ENCODE measurements around the gene CDC45.

Gene CDC45

DNA sequence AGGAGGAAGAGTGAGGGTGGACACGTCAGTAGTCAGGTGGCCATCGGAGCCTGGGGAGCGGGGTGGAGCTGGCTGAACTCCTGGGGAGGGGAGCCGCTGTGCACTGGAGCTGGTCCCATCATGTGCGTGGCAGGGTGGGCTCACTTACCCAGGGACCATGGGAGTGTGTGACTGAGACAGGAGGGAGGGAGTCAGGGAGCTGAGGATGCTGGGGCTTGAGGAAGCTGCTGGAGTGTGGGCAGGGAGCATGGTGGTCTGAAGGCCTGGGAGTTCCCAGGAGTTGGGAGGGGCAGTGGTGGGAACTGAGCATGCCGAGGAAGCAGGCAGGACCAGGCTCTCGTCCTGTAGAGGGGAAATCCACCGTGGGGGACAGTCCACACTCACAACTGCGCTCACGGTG lies 26.5 kb downstream of the CDC45 start:
- peaks cover 16% of the 10 kb centered on the region for H3K36me3 ChIP-seq (ENCODE audit: control insufficient read depth, insufficient read depth, low read length)
- H3K27ac ChIP-seq (ENCODE audit: low read length) = no peak overlapping the region

DNA sequence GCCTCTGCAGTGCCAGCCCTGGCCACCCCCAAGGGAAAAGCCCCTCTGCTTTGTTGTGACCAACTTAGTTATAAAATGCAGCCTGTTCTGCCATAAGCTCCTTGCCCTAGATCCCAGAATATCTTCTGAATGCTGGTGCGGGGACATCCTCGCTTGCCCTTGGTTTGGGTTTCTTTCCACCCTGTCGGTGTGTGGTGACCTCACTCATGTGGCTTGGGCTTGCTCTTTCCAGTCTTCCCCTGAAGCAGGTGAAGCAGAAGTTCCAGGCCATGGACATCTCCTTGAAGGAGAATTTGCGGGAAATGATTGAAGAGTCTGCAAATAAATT lies 27.8 kb downstream of the CDC45 start:
- WGBS (ENCODE audit: insufficient coverage, insufficient read length) = no CpG with 5 or more reads among the region's 4 CpGs
- H3K27me3 ChIP-seq (ENCODE audit: control insufficient read depth, insufficient read depth, low read length) = no peaks in the 10 kb centered on the region
- DNase-seq (ENCODE audit: low read depth, low spot score) = no peak
- H3K4me3 ChIP-seq (ENCODE audit: low read length) = no peak overlapping the region
- H3K27ac ChIP-seq (ENCODE audit: low read length) = no peak overlapping the region
- peaks cover 16% of the 10 kb centered on the region for H3K36me3 ChIP-seq (ENCODE audit: control insufficient read depth, insufficient read depth, low read length)
- no peaks in the 10 kb centered on the region for H3K4me1 ChIP-seq (ENCODE audit: control insufficient read depth, insufficient read depth, low read length)
- H3K9me3 ChIP-seq (ENCODE audit: control insufficient read depth, insufficient read depth, low read length) = no peaks in the 10 kb centered on the region

More for the DNA sequence above, 26.5 kb downstream of the CDC45 start:
- Histone ChIP-seq H3K27me3 (ENCODE audit: control insufficient read depth, insufficient read depth, low read length) (no peaks in the 10 kb centered on the region), H3K4me1 (ENCODE audit: control insufficient read depth, insufficient read depth, low read length) (no peaks in the 10 kb centered on the region), H3K9me3 (ENCODE audit: control insufficient read depth, insufficient read depth, low read length) (no peaks in the 10 kb centered on the region), H3K4me3 (ENCODE audit: low read length) (no peak overlapping the region)
- WGBS (ENCODE audit: insufficient coverage, insufficient read length) = no CpG with 5 or more reads among the region's 10 CpGs
- no peak for DNase-seq (ENCODE audit: low read depth, low spot score)

DNA sequence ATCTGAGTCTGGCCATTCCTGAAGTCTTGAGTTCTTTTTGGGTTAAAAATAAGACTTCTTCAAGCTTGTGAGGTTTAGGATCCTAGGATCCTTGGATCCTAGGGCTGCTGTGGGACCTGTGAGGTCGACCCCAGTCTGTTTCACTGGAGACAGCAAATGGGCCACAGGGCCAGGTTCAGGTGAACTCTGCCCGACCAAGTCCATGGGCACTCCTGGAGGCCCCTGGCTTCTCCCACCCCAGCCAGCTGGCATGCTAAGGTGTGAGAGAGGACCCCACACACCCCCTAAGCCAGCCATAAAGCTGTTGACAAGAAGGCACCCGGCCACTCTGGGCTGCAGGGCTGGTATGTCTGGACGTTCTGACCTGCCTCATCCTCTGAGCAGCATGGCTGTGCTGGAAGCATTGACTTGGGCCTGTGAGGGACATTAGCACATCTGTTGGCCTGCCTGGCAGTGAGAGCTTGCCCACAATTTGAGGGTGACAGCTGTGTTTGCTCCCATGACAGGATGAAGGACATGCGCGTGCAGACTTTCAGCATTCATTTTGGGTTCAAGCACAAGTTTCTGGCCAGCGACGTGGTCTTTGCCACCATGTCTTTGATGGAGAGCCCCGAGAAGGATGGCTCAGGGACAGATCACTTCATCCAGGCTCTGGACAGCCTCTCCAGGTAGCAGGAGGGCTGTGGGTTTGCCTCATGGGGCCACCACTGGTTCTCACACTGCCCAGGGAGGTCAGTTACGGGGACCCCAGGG lies 28.5 kb downstream of the CDC45 start:
- peaks cover 16% of the 10 kb centered on the region for H3K36me3 ChIP-seq (ENCODE audit: control insufficient read depth, insufficient read depth, low read length)
- DNase-seq (ENCODE audit: low read depth, low spot score) = no peak
- H3K9me3 ChIP-seq (ENCODE audit: control insufficient read depth, insufficient read depth, low read length) = no peaks in the 10 kb centered on the region
- no peaks in the 10 kb centered on the region for H3K4me1 ChIP-seq (ENCODE audit: control insufficient read depth, insufficient read depth, low read length)
- H3K27ac ChIP-seq (ENCODE audit: low read length) = no peak overlapping the region
- H3K4me3 ChIP-seq (ENCODE audit: low read length) = no peak overlapping the region
- no peaks in the 10 kb centered on the region for H3K27me3 ChIP-seq (ENCODE audit: control insufficient read depth, insufficient read depth, low read length)
- no CpG with 5 or more reads among the region's 10 CpGs for WGBS (ENCODE audit: insufficient coverage, insufficient read length)

DNA sequence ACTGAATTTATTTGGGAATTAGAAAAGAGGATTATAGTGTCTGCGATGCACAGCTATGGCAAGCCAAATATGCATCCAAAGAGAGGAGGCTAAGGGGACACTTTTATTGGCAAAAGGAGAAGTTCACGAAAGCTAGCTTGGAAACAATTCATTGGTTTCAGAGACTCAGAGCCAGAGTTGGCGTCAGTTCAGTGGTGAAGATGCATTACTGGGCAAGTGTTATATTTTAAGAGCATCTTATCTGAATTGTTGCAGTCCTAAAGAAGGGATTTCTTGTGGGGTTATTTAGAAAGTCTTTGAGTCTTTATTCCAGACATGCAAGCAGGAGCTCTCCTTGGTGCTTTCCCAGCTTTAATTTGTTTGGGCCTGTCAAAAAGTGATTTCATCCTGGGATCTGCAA lies 29.5 kb downstream of the CDC45 start:
- Histone ChIP-seq H3K4me3 (ENCODE audit: low read length) (no peak overlapping the region), H3K9me3 (ENCODE audit: control insufficient read depth, insufficient read depth, low read length) (no peaks in the 10 kb centered on the region), H3K27ac (ENCODE audit: low read length) (no peak overlapping the region), H3K27me3 (ENCODE audit: control insufficient read depth, insufficient read depth, low read length) (no peaks in the 10 kb centered on the region), H3K4me1 (ENCODE audit: control insufficient read depth, insufficient read depth, low read length) (no peaks in the 10 kb centered on the region), H3K36me3 (ENCODE audit: control insufficient read depth, insufficient read depth, low read length) (peaks cover 16% of the 10 kb centered on the region)
- DNase-seq (ENCODE audit: low read depth, low spot score) = no peak
- no CpG with 5 or more reads among the region's 3 CpGs for WGBS (ENCODE audit: insufficient coverage, insufficient read length)

DNA sequence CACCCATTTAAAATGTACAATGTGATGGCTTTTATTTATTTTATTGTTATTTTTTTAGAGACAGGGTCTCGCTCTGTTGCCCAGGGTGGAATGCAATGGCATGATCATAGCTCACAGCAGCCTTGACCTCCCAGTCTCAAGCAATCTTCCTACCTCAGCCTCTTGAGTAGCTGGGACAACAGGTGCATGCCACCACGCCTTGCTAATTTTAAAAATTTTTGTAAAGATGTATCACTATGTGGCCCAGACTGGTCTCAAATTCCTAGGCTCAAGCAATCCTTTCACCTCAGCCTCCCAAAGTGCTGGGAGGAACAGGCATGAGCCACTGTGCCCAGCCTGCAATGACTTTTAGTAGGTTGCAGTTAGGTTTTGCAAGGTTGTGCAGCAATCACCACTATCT lies 30.2 kb downstream of the CDC45 start:
- Histone ChIP-seq H3K27ac (ENCODE audit: low read length) (no peak overlapping the region), H3K9me3 (ENCODE audit: control insufficient read depth, insufficient read depth, low read length) (no peaks in the 10 kb centered on the region), H3K27me3 (ENCODE audit: control insufficient read depth, insufficient read depth, low read length) (no peaks in the 10 kb centered on the region), H3K4me3 (ENCODE audit: low read length) (no peak overlapping the region), H3K36me3 (ENCODE audit: control insufficient read depth, insufficient read depth, low read length) (peaks cover 16% of the 10 kb centered on the region), H3K4me1 (ENCODE audit: control insufficient read depth, insufficient read depth, low read length) (peaks cover 2% of the 10 kb centered on the region; the same call in 1 of the 2 replicates)
- no peak for DNase-seq (ENCODE audit: low read depth, low spot score)
- WGBS (ENCODE audit: insufficient coverage, insufficient read length) = no CpG with 5 or more reads among the region's 2 CpGs

DNA sequence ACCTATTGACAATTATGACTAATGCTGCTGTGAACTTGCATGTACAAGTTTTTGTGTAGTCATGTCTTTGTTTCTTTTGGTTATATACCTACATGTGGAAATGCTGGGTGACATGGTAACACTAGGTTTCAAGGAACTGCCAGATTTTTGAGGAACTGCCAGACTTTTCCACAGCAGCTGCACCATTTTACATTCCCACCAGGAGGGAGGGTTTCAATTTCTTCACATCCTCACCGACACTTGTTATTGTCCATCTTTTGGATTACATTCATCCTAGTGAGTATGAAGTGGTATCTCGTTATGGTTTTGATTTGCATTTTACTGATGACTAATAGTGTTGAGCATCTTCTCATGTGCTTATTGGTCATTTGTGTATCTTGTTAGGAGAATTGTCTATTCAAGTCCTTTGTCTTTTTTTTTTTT lies 31.2 kb downstream of the CDC45 start:
- peaks cover 14% of the 10 kb centered on the region for H3K36me3 ChIP-seq (ENCODE audit: control insufficient read depth, insufficient read depth, low read length)
- no peak overlapping the region for H3K27ac ChIP-seq (ENCODE audit: low read length)
- WGBS (ENCODE audit: insufficient coverage, insufficient read length) = no CpG with 5 or more reads among the region's 2 CpGs

DNA sequence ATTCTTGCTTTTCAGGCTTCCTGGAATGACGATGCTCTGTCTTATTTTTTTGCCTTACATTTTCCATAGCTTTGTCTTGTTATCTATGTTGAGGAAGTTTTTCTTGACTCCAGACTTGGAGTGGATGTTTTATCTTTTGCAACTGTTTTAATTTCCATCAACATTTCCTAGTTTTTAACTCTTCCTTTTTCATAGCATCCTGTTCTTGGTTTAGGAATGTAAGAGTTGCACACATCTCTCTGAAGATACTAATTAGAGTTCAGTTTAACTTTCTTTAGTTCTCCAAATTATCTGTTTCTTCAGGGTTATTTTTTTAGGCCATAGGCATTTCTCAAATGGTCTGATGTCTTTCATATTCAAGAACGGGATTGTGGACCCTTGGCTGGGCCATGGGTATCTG lies 34.1 kb downstream of the CDC45 start:
- no peaks in the 10 kb centered on the region for H3K9me3 ChIP-seq (ENCODE audit: control insufficient read depth, insufficient read depth, low read length)
- H3K4me1 ChIP-seq (ENCODE audit: control insufficient read depth, insufficient read depth, low read length) = peaks cover 2% of the 10 kb centered on the region; the same call in 1 of the 2 replicates
- no CpG with 5 or more reads among the region's 2 CpGs for WGBS (ENCODE audit: insufficient coverage, insufficient read length)
- H3K36me3 ChIP-seq (ENCODE audit: control insufficient read depth, insufficient read depth, low read length) = peaks cover 14% of the 10 kb centered on the region
- no peaks in the 10 kb centered on the region for H3K27me3 ChIP-seq (ENCODE audit: control insufficient read depth, insufficient read depth, low read length)
- no peak overlapping the region for H3K4me3 ChIP-seq (ENCODE audit: low read length)
- DNase-seq (ENCODE audit: low read depth, low spot score) = no peak
- H3K27ac ChIP-seq (ENCODE audit: low read length) = no peak overlapping the region

More for the DNA sequence above, 31.2 kb downstream of the CDC45 start:
- DNase-seq (ENCODE audit: low read depth, low spot score) = no peak
- H3K4me1 ChIP-seq (ENCODE audit: control insufficient read depth, insufficient read depth, low read length) = peaks cover 2% of the 10 kb centered on the region; the same call in 1 of the 2 replicates
- no peak overlapping the region for H3K4me3 ChIP-seq (ENCODE audit: low read length)
- no peaks in the 10 kb centered on the region for H3K27me3 ChIP-seq (ENCODE audit: control insufficient read depth, insufficient read depth, low read length)
- no peaks in the 10 kb centered on the region for H3K9me3 ChIP-seq (ENCODE audit: control insufficient read depth, insufficient read depth, low read length)

DNA sequence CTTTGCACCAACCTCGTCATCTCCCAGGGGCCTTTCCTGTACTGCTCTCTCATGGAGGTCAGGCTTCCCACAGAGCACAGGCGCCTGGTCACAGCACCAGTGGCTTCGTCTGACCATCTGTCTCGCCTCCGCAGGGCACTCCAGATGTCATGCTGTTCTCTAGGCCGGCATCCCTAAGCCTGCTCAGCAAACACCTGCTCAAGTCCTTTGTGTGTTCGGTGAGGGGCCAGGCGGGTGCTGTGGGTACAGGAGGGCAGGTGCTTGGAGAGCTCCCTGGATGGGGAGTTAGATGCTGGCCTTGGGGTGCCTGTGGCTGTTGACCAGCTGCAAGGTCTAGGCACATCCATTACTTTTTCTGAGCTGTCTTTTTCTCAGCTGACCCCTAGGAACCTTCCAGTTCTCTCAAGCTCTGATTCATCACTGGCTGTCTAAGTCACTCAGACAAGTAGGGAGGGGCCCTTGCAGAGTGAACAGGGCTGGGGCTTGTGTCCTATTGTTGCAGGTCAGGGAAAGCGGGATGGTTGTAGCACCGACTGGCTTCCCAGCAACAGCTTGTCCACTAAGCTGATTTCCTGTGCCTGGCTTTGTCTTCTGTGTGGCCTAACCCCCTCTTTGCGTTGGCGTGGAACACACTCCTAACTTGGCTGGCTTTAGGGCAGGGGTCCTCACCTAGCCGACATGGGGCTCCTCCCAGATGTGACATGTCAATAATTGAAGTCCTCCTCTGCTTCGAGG lies 35.3 kb downstream of the CDC45 start:
- H3K4me1 ChIP-seq (ENCODE audit: control insufficient read depth, insufficient read depth, low read length) = peaks cover 2% of the 10 kb centered on the region; the same call in 1 of the 2 replicates
- DNase-seq (ENCODE audit: low read depth, low spot score) = no peak
- WGBS (ENCODE audit: insufficient coverage, insufficient read length) = no CpG with 5 or more reads among the region's 14 CpGs
- no peaks in the 10 kb centered on the region for H3K27me3 ChIP-seq (ENCODE audit: control insufficient read depth, insufficient read depth, low read length)
- H3K27ac ChIP-seq (ENCODE audit: low read length) = no peak overlapping the region
- H3K9me3 ChIP-seq (ENCODE audit: control insufficient read depth, insufficient read depth, low read length) = no peaks in the 10 kb centered on the region
- no peak overlapping the region for H3K4me3 ChIP-seq (ENCODE audit: low read length)
- H3K36me3 ChIP-seq (ENCODE audit: control insufficient read depth, insufficient read depth, low read length) = peaks cover 14% of the 10 kb centered on the region

DNA sequence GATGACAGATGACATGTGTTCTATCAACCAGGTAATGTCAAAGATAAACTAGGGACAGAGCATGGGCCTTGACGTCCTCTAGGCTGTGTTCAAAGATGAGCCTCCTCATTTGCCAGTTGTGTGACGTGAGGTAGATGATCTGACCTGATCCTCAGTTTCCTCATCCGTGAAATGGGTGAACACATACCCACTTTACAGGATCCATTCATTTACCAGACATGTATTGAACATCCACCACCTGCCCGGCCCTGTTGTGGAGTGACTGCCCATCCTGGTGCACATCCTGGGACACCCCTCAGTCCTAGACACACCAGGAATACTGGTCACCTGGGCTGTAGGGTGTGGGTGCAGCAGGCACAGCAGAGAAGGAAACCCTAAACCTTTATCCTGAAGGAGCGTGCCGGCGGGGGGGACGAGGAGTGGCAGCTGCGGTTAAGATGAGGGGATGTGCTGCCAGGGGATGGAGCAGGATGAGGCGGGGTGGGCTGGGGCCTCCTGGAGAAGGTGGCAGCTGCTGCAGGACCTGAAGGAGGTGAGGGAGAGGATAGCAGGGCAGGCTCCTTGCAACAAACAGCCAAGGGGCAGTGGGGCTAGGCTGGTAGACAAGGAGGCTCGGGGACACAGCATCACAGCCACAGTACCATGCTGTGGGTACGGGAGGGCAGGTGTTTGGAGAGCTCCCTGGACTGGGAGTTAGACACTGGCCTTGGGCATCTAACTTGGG lies 36.1 kb downstream of the CDC45 start:
- Histone ChIP-seq H3K36me3 (ENCODE audit: control insufficient read depth, insufficient read depth, low read length) (peaks cover 14% of the 10 kb centered on the region), H3K9me3 (ENCODE audit: control insufficient read depth, insufficient read depth, low read length) (no peaks in the 10 kb centered on the region), H3K27me3 (ENCODE audit: control insufficient read depth, insufficient read depth, low read length) (no peaks in the 10 kb centered on the region), H3K4me1 (ENCODE audit: control insufficient read depth, insufficient read depth, low read length) (peaks cover 2% of the 10 kb centered on the region; the same call in 1 of the 2 replicates), H3K4me3 (ENCODE audit: low read length) (no peak overlapping the region), H3K27ac (ENCODE audit: low read length) (no peak overlapping the region)
- WGBS (ENCODE audit: insufficient coverage, insufficient read length) = no CpG with 5 or more reads among the region's 12 CpGs
- no peak for DNase-seq (ENCODE audit: low read depth, low spot score)

DNA sequence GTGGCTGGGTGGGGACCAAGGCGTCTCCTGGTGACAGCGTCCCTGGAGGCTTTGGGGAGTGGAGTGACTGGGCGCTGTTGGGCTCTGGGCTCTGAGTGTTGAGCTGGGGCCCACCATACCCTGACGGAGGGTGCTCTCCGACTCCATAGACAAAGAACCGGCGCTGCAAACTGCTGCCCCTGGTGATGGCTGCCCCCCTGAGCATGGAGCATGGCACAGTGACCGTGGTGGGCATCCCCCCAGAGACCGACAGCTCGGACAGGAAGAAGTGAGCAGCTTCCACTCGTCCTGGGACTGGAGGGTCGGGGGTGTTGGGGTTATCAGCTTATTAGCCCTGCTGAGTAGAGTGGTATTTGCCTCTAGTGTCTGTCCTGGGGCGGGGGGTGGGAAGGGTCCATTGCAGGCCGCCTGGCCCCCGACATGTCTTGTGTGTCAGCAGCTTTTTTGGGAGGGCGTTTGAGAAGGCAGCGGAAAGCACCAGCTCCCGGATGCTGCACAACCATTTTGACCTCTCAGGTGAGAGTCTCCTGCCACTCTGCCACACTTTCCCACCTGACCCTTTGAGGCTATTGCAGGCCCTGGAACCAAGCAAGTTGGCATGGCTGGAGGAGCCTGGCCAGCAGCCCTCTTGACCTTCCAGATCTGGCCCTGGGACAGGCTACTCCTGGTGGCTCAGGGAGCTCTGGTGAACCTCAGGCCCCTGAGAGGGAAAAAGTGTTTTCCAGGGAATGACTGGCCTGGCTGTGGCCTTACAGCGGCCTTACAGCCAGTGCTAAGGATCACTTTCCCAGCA lies 36.9 kb downstream of the CDC45 start:
- H3K27ac ChIP-seq (ENCODE audit: low read length) = no peak overlapping the region
- no peak overlapping the region for H3K4me3 ChIP-seq (ENCODE audit: low read length)
- DNase-seq (ENCODE audit: low read depth, low spot score) = no peak
- H3K36me3 ChIP-seq (ENCODE audit: control insufficient read depth, insufficient read depth, low read length) = peaks cover 14% of the 10 kb centered on the region
- peaks cover 2% of the 10 kb centered on the region; the same call in 1 of the 2 replicates for H3K4me1 ChIP-seq (ENCODE audit: control insufficient read depth, insufficient read depth, low read length)
- no CpG with 5 or more reads among the region's 19 CpGs for WGBS (ENCODE audit: insufficient coverage, insufficient read length)
- no peaks in the 10 kb centered on the region for H3K27me3 ChIP-seq (ENCODE audit: control insufficient read depth, insufficient read depth, low read length)
- no peaks in the 10 kb centered on the region for H3K9me3 ChIP-seq (ENCODE audit: control insufficient read depth, insufficient read depth, low read length)

All from iPS DF 6.9 (cell line).